Middle frontal gyrus (tissue), 1 donor: Measurements from ENCODE around the gene INMT.
"Not testable (repeated sequence)": the region's sequence is repeated elsewhere in the genome, so short reads cannot be mapped to it uniquely, and the experiment has no call there.

ENCODE experiments used
- DNase-seq: peaks from one replicate; pipeline ENCODE4 v3.0.0-alpha.2; 2015; ENCODE audit warnings: low spot score; ENCODE audit errors: extremely low spot score

Gene INMT

GRCh38 chr7:30751696-30752273 lies at the start of gene INMT:
Gene INMT, plus strand, starts transcription at chr7:30752135. Its CDS starts 16 bp downstream, at chr7:30752151.
- no peak for DNase-seq

GRCh38 chr7:30702200-30702599 lies 49.7 kb upstream of the INMT start:
- no peak for DNase-seq

GRCh38 chr7:30703756-30704155 lies 48.2 kb upstream of the INMT start:
- no peak for DNase-seq

- no peak for DNase-seq
These were observed 46.9 kb upstream of the INMT start for GRCh38 chr7:30705008-30705407.

- DNase-seq: no peak
These were observed 46.3 kb upstream of the INMT start for GRCh38 chr7:30705596-30705995.

GRCh38 chr7:30706316-30706715 lies 45.6 kb upstream of the INMT start:
- DNase-seq: no peak

- no peak for DNase-seq
These were observed 45.0 kb upstream of the INMT start for GRCh38 chr7:30706908-30707307.

GRCh38 chr7:30707391-30708357 lies 44.3 kb upstream of the INMT start:
- no peak for DNase-seq

GRCh38 chr7:30708412-30708811 lies 43.5 kb upstream of the INMT start:
- no peak for DNase-seq

- DNase-seq: no peak
These were observed 43.0 kb upstream of the INMT start for GRCh38 chr7:30708983-30709382.

GRCh38 chr7:30709549-30709948 lies 42.4 kb upstream of the INMT start:
- DNase-seq: no peak

- no peak for DNase-seq
These were observed 41.3 kb upstream of the INMT start for GRCh38 chr7:30710669-30711068.

GRCh38 chr7:30713392-30713791 lies 38.5 kb upstream of the INMT start:
- DNase-seq: no peak

- no peak for DNase-seq
These were observed 37.8 kb upstream of the INMT start for GRCh38 chr7:30714129-30714528.

GRCh38 chr7:30717181-30717580 lies 34.8 kb upstream of the INMT start:
- DNase-seq: no peak

GRCh38 chr7:30719434-30719833 lies 32.5 kb upstream of the INMT start:
- not testable (repeated sequence) for DNase-seq

GRCh38 chr7:30721211-30721610 lies 30.7 kb upstream of the INMT start:
- DNase-seq: no peak

- DNase-seq: no peak
These were observed 29.7 kb upstream of the INMT start for GRCh38 chr7:30722187-30722586.

- DNase-seq: no peak
These were observed 29.3 kb upstream of the INMT start for GRCh38 chr7:30722671-30723070.

GRCh38 chr7:30723776-30724175 lies 28.2 kb upstream of the INMT start:
- no peak for DNase-seq

GRCh38 chr7:30726296-30727006 lies 25.5 kb upstream of the INMT start:
- no peak for DNase-seq
